HEK293 (cell line): Measurements from ENCODE around the gene NXNL2.

Experiments
- BCL11A ChIP-seq: fragments of 450-650 bp; formaldehyde crosslinking; IDR thresholded peaks from 2 replicates; pipeline ENCODE4 v1.5.1; 2016; ENCODE audit warnings: low read depth, missing biosample characterization, missing genetic modification characterization
- FEZF1 ChIP-seq: fragments of 450-650 bp; formaldehyde crosslinking; IDR thresholded peaks from 2 replicates; pipeline ENCODE4 v1.5.1; 2016; ENCODE audit warnings: missing biosample characterization, missing genetic modification characterization
- GLIS2 ChIP-seq: fragments of 450-650 bp; formaldehyde crosslinking; IDR thresholded peaks from 2 replicates; pipeline ENCODE4 v1.5.1; 2016; ENCODE audit warnings: missing biosample characterization, missing genetic modification characterization
- HOXA7 ChIP-seq: sonication (generic); formaldehyde crosslinking; IDR thresholded peaks from 2 replicates; pipeline ENCODE4 v1.8.1; 2022; ENCODE audit warnings: missing genetic modification reagents, borderline replicate concordance
- IKZF3 ChIP-seq: fragments of 450-650 bp; IDR thresholded peaks from 2 replicates; pipeline ENCODE4 v1.5.0; 2018; ENCODE audit warnings: missing biosample characterization, mild to moderate bottlenecking, missing genetic modification characterization, moderate library complexity
- MZF1 ChIP-seq: fragments of 450-650 bp; formaldehyde crosslinking; IDR thresholded peaks from 2 replicates; pipeline ENCODE4 v1.5.1; 2017; ENCODE audit warnings: missing biosample characterization, missing genetic modification characterization, borderline replicate concordance
- REPIN1 ChIP-seq: fragments of 450-650 bp; formaldehyde crosslinking; IDR thresholded peaks from 2 replicates; pipeline ENCODE4 v1.5.1; 2017; ENCODE audit warnings: missing biosample characterization, missing genetic modification characterization, low read depth
- ZBTB7A ChIP-seq: fragments of 450-650 bp; formaldehyde crosslinking; IDR thresholded peaks from 2 replicates; pipeline ENCODE4 v1.5.1; 2016; ENCODE audit warnings: low read depth, missing biosample characterization, missing genetic modification characterization
- ZBTB8A ChIP-seq: fragments of 450-650 bp; formaldehyde crosslinking; IDR thresholded peaks from 2 replicates; pipeline ENCODE4 v1.5.1; 2016; ENCODE audit warnings: missing biosample characterization, missing genetic modification characterization
- ZFP69B ChIP-seq: fragments of 450-650 bp; formaldehyde crosslinking; IDR thresholded peaks from 2 replicates; pipeline ENCODE4 v1.5.1; 2016; ENCODE audit warnings: missing biosample characterization, missing genetic modification characterization
- ZNF16 ChIP-seq: fragments of 450-650 bp; formaldehyde crosslinking; IDR thresholded peaks from 2 replicates; pipeline ENCODE4 v1.5.1; 2016; ENCODE audit warnings: low read depth, missing biosample characterization, missing genetic modification characterization
- ZNF530 ChIP-seq: fragments of 450-650 bp; formaldehyde crosslinking; IDR thresholded peaks from 2 replicates; pipeline ENCODE4 v1.5.1; 2016; ENCODE audit warnings: low read depth, missing biosample characterization, missing genetic modification characterization
- ZNF560 ChIP-seq: fragments of 450-650 bp; formaldehyde crosslinking; IDR thresholded peaks from 2 replicates; pipeline ENCODE4 v1.5.1; 2017; ENCODE audit warnings: missing biosample characterization, missing genetic modification characterization, borderline replicate concordance
- ZNF654 ChIP-seq: fragments of 450-650 bp; formaldehyde crosslinking; IDR thresholded peaks from 2 replicates; pipeline ENCODE4 v1.5.1; 2016; ENCODE audit warnings: low read depth, missing biosample characterization, missing genetic modification characterization
- ZNF660 ChIP-seq: fragments of 450-650 bp; IDR thresholded peaks from 2 replicates; pipeline ENCODE4 v1.5.1; 2018; ENCODE audit warnings: missing biosample characterization, mild to moderate bottlenecking, missing genetic modification characterization
- ZNF664 ChIP-seq: fragments of 450-650 bp; formaldehyde crosslinking; IDR thresholded peaks from 2 replicates; pipeline ENCODE4 v1.5.1; 2016; ENCODE audit warnings: missing biosample characterization, missing genetic modification characterization
- ZXDB ChIP-seq: fragments of 450-650 bp; formaldehyde crosslinking; IDR thresholded peaks from 2 replicates; pipeline ENCODE4 v1.5.1; 2016; ENCODE audit warnings: missing biosample characterization, missing genetic modification characterization
- TF ChIP-seq, protein P1 (sequence below): fragments of 450-650 bp; formaldehyde crosslinking; conservative IDR thresholded peaks from 2 replicates; pipeline ENCODE4 v1.5.1; 2016; ENCODE audit warnings: low read depth, missing biosample characterization, missing genetic modification characterization
- TF ChIP-seq, protein P2 (sequence below): fragments of 450-650 bp; formaldehyde crosslinking; conservative IDR thresholded peaks from 2 replicates; pipeline ENCODE4 v1.5.1; 2016; ENCODE audit warnings: low read depth, missing biosample characterization, missing genetic modification characterization
- TF ChIP-seq, protein P3 (sequence below): fragments of 450-650 bp; formaldehyde crosslinking; IDR thresholded peaks from 2 replicates; pipeline ENCODE4 v1.5.1; 2016; ENCODE audit warnings: missing biosample characterization, missing genetic modification characterization

The NXNL2 gene

DNA sequence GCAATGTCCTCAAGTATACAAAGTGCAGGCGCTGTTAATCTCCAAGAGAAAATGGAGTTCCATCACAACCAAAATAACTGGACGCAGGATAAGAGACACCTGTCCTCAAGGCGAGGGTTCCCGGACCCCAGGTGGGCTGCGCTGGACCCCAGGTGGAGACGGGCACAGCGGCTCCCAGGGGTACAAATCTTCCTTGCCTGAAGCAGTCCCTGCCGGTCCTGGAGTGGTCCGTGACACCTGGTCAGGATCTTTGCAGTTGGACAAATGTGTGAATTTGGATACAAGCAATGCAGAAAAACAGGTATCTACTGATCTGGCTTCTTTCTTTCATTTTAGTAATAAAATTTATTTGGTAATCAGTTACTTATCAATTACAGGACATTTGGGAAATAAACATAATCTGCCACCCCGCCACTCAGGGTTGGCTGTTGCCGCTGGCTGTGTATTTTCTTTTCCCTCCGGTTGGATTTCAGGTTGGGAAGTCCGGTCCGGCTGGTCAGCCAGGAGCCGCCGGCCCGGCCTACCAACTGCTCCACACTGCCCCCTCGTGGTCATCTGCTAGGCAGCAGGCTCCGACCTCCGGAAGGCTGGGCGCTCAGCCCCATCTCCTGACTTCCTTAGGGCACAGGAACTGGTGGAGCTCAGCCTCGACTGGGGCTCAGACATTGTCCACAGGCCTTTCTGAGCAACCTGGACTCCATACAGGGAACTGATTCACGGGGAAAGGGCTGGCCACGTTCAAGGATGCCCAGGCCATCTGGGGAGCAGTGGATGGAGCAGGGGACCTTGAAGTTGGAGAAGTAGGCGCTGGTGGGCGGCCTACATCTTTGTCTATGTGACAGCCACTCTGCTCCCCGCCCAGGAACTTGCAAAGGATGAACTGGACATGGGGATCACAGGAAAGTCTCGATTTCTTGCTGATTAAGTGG lies 43.4 kb downstream of the NXNL2 start (continued):
- TF ChIP-seq, protein P1, sequence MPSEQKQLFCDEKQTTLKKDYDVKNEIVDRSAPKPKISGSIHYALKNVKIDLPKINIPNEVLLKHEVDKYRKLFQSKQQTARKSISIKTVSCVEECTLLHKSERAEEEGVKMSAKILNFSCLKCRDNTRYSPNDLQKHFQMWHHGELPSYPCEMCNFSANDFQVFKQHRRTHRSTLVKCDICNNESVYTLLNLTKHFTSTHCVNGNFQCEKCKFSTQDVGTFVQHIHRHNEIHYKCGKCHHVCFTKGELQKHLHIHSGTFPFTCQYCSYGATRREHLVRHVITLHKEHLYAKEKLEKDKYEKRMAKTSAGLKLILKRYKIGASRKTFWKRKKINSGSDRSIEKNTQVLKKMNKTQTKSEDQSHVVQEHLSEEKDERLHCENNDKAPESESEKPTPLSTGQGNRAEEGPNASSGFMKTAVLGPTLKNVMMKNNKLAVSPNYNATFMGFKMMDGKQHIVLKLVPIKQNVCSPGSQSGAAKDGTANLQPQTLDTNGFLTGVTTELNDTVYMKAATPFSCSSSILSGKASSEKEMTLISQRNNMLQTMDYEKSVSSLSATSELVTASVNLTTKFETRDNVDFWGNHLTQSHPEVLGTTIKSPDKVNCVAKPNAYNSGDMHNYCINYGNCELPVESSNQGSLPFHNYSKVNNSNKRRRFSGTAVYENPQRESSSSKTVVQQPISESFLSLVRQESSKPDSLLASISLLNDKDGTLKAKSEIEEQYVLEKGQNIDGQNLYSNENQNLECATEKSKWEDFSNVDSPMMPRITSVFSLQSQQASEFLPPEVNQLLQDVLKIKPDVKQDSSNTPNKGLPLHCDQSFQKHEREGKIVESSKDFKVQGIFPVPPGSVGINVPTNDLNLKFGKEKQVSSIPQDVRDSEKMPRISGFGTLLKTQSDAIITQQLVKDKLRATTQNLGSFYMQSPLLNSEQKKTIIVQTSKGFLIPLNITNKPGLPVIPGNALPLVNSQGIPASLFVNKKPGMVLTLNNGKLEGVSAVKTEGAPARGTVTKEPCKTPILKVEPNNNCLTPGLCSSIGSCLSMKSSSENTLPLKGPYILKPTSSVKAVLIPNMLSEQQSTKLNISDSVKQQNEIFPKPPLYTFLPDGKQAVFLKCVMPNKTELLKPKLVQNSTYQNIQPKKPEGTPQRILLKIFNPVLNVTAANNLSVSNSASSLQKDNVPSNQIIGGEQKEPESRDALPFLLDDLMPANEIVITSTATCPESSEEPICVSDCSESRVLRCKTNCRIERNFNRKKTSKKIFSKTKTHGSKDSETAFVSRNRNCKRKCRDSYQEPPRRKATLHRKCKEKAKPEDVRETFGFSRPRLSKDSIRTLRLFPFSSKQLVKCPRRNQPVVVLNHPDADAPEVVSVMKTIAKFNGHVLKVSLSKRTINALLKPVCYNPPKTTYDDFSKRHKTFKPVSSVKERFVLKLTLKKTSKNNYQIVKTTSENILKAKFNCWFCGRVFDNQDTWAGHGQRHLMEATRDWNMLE (tag by site-specific recombination) = peak; percentile 48
- no peak for TF ChIP-seq ZNF664
- TF ChIP-seq ZNF654 (tag by site-specific recombination) = peak; percentile 56
- TF ChIP-seq, protein P2, sequence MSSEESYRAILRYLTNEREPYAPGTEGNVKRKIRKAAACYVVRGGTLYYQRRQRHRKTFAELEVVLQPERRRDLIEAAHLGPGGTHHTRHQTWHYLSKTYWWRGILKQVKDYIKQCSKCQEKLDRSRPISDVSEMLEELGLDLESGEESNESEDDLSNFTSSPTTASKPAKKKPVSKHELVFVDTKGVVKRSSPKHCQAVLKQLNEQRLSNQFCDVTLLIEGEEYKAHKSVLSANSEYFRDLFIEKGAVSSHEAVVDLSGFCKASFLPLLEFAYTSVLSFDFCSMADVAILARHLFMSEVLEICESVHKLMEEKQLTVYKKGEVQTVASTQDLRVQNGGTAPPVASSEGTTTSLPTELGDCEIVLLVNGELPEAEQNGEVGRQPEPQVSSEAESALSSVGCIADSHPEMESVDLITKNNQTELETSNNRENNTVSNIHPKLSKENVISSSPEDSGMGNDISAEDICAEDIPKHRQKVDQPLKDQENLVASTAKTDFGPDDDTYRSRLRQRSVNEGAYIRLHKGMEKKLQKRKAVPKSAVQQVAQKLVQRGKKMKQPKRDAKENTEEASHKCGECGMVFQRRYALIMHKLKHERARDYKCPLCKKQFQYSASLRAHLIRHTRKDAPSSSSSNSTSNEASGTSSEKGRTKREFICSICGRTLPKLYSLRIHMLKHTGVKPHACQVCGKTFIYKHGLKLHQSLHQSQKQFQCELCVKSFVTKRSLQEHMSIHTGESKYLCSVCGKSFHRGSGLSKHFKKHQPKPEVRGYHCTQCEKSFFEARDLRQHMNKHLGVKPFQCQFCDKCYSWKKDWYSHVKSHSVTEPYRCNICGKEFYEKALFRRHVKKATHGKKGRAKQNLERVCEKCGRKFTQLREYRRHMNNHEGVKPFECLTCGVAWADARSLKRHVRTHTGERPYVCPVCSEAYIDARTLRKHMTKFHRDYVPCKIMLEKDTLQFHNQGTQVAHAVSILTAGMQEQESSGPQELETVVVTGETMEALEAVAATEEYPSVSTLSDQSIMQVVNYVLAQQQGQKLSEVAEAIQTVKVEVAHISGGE (tag by site-specific recombination) = no peak
- TF ChIP-seq REPIN1 (tag by site-specific recombination) = no peak
- no peak for TF ChIP-seq FEZF1 (tag by site-specific recombination)
- TF ChIP-seq ZNF560 (tag by site-specific recombination) = no peak
- TF ChIP-seq GLIS2 (tag by site-specific recombination) = no peak
- no peak for TF ChIP-seq ZNF16 (tag by site-specific recombination)
- TF ChIP-seq ZNF530 (tag by site-specific recombination) = no peak
- peak; percentile 78 for TF ChIP-seq ZBTB8A (tag by site-specific recombination)
- TF ChIP-seq ZXDB = no peak
- TF ChIP-seq BCL11A = peak; percentile 54; the same call in 1 of the 2 replicates
- TF ChIP-seq IKZF3 = peak; percentile 26; the same call in 1 of the 2 replicates
- TF ChIP-seq ZFP69B (tag by site-specific recombination) = no peak
- no peak for TF ChIP-seq HOXA7 (CRISPR knock-in tag)
- 0 out of 2 replicates have a peak, but pooled peaks have one; percentile 19 for TF ChIP-seq ZNF660 (tag by site-specific recombination)
- TF ChIP-seq MZF1 (tag by site-specific recombination) = no peak
- TF ChIP-seq, protein P3, sequence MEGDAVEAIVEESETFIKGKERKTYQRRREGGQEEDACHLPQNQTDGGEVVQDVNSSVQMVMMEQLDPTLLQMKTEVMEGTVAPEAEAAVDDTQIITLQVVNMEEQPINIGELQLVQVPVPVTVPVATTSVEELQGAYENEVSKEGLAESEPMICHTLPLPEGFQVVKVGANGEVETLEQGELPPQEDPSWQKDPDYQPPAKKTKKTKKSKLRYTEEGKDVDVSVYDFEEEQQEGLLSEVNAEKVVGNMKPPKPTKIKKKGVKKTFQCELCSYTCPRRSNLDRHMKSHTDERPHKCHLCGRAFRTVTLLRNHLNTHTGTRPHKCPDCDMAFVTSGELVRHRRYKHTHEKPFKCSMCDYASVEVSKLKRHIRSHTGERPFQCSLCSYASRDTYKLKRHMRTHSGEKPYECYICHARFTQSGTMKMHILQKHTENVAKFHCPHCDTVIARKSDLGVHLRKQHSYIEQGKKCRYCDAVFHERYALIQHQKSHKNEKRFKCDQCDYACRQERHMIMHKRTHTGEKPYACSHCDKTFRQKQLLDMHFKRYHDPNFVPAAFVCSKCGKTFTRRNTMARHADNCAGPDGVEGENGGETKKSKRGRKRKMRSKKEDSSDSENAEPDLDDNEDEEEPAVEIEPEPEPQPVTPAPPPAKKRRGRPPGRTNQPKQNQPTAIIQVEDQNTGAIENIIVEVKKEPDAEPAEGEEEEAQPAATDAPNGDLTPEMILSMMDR = peak; percentile 61
- no peak for TF ChIP-seq ZBTB7A
